ENCODE results near the gene ZNF580.

GRCh38 chr19:55676889-55677505, 36.2 kb downstream of the ZNF580 start:
- TF ChIP-seq CTCF (conservative IDR thresholded peaks at IDR 0.05; ENCODE audit: low read length): no peak
- TF ChIP-seq EZH2phosphoT487 (IDR thresholded peaks at IDR 0.05; ENCODE audit: borderline replicate concordance): no peak

Measured in Loucy (cell line).